Loucy (cell line): ENCODE data around the gene CERS6.

Experiments used
- H2AFZ ChIP-seq: fragments of 200-600 bp; sonication (generic); 2 replicates; pipeline ENCODE4 v1.6.0; 2016; ENCODE audit warnings: antibody characterized with exemption, mild to moderate bottlenecking, low read length, moderate library complexity
- H3F3A ChIP-seq: fragments of 200-600 bp; 2 replicates; pipeline ENCODE4 v1.6.0; 2016; ENCODE audit warnings: antibody characterized with exemption, low read depth, mild to moderate bottlenecking
- H3K27me3 ChIP-seq: fragments of 200-600 bp; sonication (generic); 2 replicates; pipeline ENCODE4 v1.6.1; 2014; ENCODE audit warnings: low read length, mild to moderate bottlenecking; ENCODE audit not compliant: insufficient read depth, poor library complexity, severe bottlenecking
- H3K36me3 ChIP-seq: fragments of 200-600 bp; sonication (generic); 2 replicates; pipeline ENCODE4 v1.6.1; 2016; ENCODE audit warnings: low read length; ENCODE audit not compliant: insufficient read depth
- H3K4me1 ChIP-seq: fragments of 200-600 bp; sonication (generic); 2 replicates; pipeline ENCODE4 v1.5.1; 2014; ENCODE audit warnings: low read length, mild to moderate bottlenecking; ENCODE audit not compliant: insufficient read depth, poor library complexity, severe bottlenecking
- H3K4me2 ChIP-seq: fragments of 200-600 bp; sonication (generic); 2 replicates; pipeline ENCODE4 v1.6.0; 2014; ENCODE audit warnings: antibody characterized with exemption, low read length, low read depth, mild to moderate bottlenecking; ENCODE audit not compliant: poor library complexity, severe bottlenecking
- H3K4me3 ChIP-seq: fragments of 200-600 bp; sonication (generic); 2 replicates; pipeline ENCODE4 v1.5.1; 2014; ENCODE audit warnings: low read length, mild to moderate bottlenecking, mixed read lengths; ENCODE audit not compliant: poor library complexity, severe bottlenecking
- H3K79me2 ChIP-seq: fragments of 200-600 bp; sonication (generic); 2 replicates; pipeline ENCODE4 v1.6.1; 2014; ENCODE audit warnings: low read length; ENCODE audit not compliant: insufficient read depth
- H3K9ac ChIP-seq: fragments of 200-600 bp; sonication (generic); 2 replicates; pipeline ENCODE4 v1.6.0; 2014; ENCODE audit warnings: mild to moderate bottlenecking, low read depth, low read length, moderate library complexity; ENCODE audit not compliant: poor library complexity, severe bottlenecking
- H3K9me2 ChIP-seq: fragments of 200-600 bp; sonication (generic); replicated peaks from 2 replicates; pipeline ENCODE4 v1.6.1; 2016; ENCODE audit warnings: low read depth, low read length, mixed read lengths
- H3K9me3 ChIP-seq: fragments of 200-600 bp; sonication (generic); 2 replicates; pipeline ENCODE4 v1.6.1; 2014; ENCODE audit warnings: mild to moderate bottlenecking, antibody characterized with exemption, low read length, low read depth; ENCODE audit not compliant: insufficient read depth
- H4K20me1 ChIP-seq: fragments of 200-600 bp; sonication (generic); 2 replicates; pipeline ENCODE4 v1.6.0; 2014; ENCODE audit warnings: antibody characterized with exemption, low read length, mild to moderate bottlenecking; ENCODE audit not compliant: insufficient read depth, poor library complexity, severe bottlenecking
- EZH2phosphoT487 ChIP-seq: fragments of 200-600 bp; IDR thresholded peaks from 2 replicates; pipeline ENCODE4 v1.6.1; 2018; ENCODE audit warnings: antibody characterized with exemption, mild to moderate bottlenecking, moderate library complexity, borderline replicate concordance
- TF ChIP-seq, protein P1 (sequence below): fragments of 200-600 bp; sonication (generic); conservative IDR thresholded peaks from 2 replicates; pipeline ENCODE4 v1.5.1; 2014; ENCODE audit warnings: mild to moderate bottlenecking, antibody characterized with exemption, low read length

The CERS6 gene

GRCh38 chr2:168599738-168600137, 143.7 kb downstream of the CERS6 start:
- Histone ChIP-seq H3K9me3 (peaks cover 3% of the 10 kb centered on the region; the same call in 1 of the 2 replicates), H3K9ac (no peak overlapping the region), H2AFZ (no peak overlapping the region), H3F3A (no peaks in the 10 kb centered on the region), H3K36me3 (no peaks in the 10 kb centered on the region), H3K79me2 (no peaks in the 10 kb centered on the region; the same call in 1 of the 2 replicates), H3K4me3 (no peak overlapping the region), H3K27me3 (no peaks in the 10 kb centered on the region), H3K9me2 (no peaks in the 10 kb centered on the region), H3K4me2 (no peak overlapping the region), H4K20me1 (peaks cover 4% of the 10 kb centered on the region), H3K4me1 (peaks cover 22% of the 10 kb centered on the region)
- TF ChIP-seq, protein P1, sequence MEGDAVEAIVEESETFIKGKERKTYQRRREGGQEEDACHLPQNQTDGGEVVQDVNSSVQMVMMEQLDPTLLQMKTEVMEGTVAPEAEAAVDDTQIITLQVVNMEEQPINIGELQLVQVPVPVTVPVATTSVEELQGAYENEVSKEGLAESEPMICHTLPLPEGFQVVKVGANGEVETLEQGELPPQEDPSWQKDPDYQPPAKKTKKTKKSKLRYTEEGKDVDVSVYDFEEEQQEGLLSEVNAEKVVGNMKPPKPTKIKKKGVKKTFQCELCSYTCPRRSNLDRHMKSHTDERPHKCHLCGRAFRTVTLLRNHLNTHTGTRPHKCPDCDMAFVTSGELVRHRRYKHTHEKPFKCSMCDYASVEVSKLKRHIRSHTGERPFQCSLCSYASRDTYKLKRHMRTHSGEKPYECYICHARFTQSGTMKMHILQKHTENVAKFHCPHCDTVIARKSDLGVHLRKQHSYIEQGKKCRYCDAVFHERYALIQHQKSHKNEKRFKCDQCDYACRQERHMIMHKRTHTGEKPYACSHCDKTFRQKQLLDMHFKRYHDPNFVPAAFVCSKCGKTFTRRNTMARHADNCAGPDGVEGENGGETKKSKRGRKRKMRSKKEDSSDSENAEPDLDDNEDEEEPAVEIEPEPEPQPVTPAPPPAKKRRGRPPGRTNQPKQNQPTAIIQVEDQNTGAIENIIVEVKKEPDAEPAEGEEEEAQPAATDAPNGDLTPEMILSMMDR: no peak
- TF ChIP-seq EZH2phosphoT487: no peak

DNA sequence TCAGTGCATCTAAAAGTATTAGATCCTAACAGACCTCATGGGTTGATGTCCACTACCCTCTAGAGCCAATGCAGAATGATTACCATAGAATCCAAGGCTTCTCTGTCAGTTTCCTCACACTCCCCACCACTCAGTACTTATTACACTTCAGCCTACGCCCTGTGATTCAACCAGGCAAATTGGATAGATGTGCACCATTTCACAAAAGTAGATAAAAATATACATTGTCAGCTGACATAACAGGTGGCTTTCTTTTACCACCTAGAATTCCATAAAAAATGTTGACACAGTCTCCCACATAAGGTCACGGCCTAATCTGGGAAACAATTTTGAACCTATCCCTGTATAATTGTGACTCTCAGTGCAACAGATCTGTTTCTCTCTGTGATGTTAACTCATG, 144.9 kb downstream of the CERS6 start:
- Histone ChIP-seq H3K9ac (no peak overlapping the region), H3K9me2 (no peaks in the 10 kb centered on the region), H3K9me3 (peaks cover 16% of the 10 kb centered on the region; the same call in 1 of the 2 replicates), H3K4me3 (no peak overlapping the region), H4K20me1 (no peaks in the 10 kb centered on the region), H3F3A (no peaks in the 10 kb centered on the region), H3K4me2 (no peak overlapping the region), H3K36me3 (peaks cover 4% of the 10 kb centered on the region; the same call in 1 of the 2 replicates), H2AFZ (no peak overlapping the region), H3K4me1 (peaks cover 13% of the 10 kb centered on the region), H3K79me2 (peaks cover 4% of the 10 kb centered on the region; the same call in 1 of the 2 replicates), H3K27me3 (no peaks in the 10 kb centered on the region)
- no peak for TF ChIP-seq EZH2phosphoT487
- TF ChIP-seq, protein P1: no peak

- peaks cover 20% of the 10 kb centered on the region; the same call in 1 of the 2 replicates for H3K9me3 ChIP-seq
- H3K36me3 ChIP-seq: peaks cover 4% of the 10 kb centered on the region; the same call in 1 of the 2 replicates
- peaks cover 13% of the 10 kb centered on the region for H3K4me1 ChIP-seq
- no peak for TF ChIP-seq EZH2phosphoT487
- TF ChIP-seq, protein P1: no peak
- no peak overlapping the region for H3K9ac ChIP-seq
- H4K20me1 ChIP-seq: no peaks in the 10 kb centered on the region
- peaks cover 4% of the 10 kb centered on the region; the same call in 1 of the 2 replicates for H3K79me2 ChIP-seq
- no peaks in the 10 kb centered on the region for H3F3A ChIP-seq
- no peaks in the 10 kb centered on the region for H3K9me2 ChIP-seq
- no peak overlapping the region for H3K4me2 ChIP-seq
- no peak overlapping the region for H3K4me3 ChIP-seq
- H3K27me3 ChIP-seq: no peaks in the 10 kb centered on the region
- H2AFZ ChIP-seq: no peak overlapping the region
Observed at GRCh38 chr2:168601741-168602140, 145.7 kb downstream of the CERS6 start.
